ENCODE measurements around the gene LARP1. TPM values are rescaled to one million over a fixed set of nuclear protein-coding genes. Genes with fewer than 3 reads are reported as not detected.
"Not testable (repeated sequence)": the region's sequence is repeated elsewhere in the genome, so short reads cannot be mapped to it uniquely, and the experiment has no call there.

LARP1 gene
- total RNA-seq, 1 experiment from 2014 or later = 290 TPM

DNA sequence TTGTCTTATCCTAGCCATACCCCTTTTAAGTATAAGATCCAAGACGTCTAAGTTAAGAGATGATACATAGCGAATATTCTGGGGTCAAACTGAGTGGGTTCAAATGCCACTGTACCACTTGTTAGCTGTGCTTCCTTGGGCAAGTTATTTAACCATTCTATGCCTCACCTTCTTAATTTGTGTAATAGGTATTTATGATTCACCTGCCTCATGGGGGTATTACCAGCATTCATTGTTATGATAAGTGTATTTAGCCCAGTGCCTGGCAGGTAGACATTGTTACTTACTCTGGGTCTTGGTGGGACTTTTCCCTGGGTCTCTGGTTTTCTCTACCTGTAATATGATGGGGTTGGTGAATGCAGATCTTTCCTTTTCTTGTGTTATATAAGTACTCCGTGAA lies 3.8 kb downstream of the LARP1 start:
- no peaks in the 10 kb centered on the region for H3K9me2 ChIP-seq (ENCODE audit: insufficient read depth)
- H3K4me3 ChIP-seq = peak overlapping the region; percentile 46; the same call in 1 of the 2 replicates
- peak in 1 of 2 experiments; percentile 50 for DNase-seq
- TF ChIP-seq, protein P1, sequence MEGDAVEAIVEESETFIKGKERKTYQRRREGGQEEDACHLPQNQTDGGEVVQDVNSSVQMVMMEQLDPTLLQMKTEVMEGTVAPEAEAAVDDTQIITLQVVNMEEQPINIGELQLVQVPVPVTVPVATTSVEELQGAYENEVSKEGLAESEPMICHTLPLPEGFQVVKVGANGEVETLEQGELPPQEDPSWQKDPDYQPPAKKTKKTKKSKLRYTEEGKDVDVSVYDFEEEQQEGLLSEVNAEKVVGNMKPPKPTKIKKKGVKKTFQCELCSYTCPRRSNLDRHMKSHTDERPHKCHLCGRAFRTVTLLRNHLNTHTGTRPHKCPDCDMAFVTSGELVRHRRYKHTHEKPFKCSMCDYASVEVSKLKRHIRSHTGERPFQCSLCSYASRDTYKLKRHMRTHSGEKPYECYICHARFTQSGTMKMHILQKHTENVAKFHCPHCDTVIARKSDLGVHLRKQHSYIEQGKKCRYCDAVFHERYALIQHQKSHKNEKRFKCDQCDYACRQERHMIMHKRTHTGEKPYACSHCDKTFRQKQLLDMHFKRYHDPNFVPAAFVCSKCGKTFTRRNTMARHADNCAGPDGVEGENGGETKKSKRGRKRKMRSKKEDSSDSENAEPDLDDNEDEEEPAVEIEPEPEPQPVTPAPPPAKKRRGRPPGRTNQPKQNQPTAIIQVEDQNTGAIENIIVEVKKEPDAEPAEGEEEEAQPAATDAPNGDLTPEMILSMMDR (conservative IDR thresholded peaks at IDR 0.05) = no peak
- no peak for TF ChIP-seq EZH2 (IDR thresholded peaks at IDR 0.05; ENCODE audit: low read depth)
- H3F3A ChIP-seq (ENCODE audit: insufficient read depth, low read depth) = 0 out of 2 replicates have a peak, but pooled peaks cover 2% of the 10 kb centered on the region
- 0 out of 2 replicates have a peak overlapping the region, but pooled peaks have one; percentile 3 for H3K27ac ChIP-seq
- peaks cover 71% of the 10 kb centered on the region for H4K20me1 ChIP-seq (ENCODE audit: insufficient read depth)
- H3K9me3 ChIP-seq (ENCODE audit: insufficient read depth, low read depth) = no peaks in the 10 kb centered on the region
- H3K79me2 ChIP-seq (ENCODE audit: low read depth) = peaks cover 89% of the 10 kb centered on the region
- H3K27me3 ChIP-seq (ENCODE audit: insufficient read depth, low read depth) = no peaks in the 10 kb centered on the region
- H3K36me3 ChIP-seq (ENCODE audit: low read depth) = 0 out of 2 replicates have a peak, but pooled peaks cover 5% of the 10 kb centered on the region
- no TSS peak for BruUV-seq (replicated peaks)
- ChIA-PET CTCF (no interaction called here), POLR2A (ENCODE audit: unreplicated experiment) (no interaction called here)
- intact Hi-C loops (cut with micrococcal nuclease; ENCODE audit: unreplicated experiment) = loop anchor here (5.0 kb wide), 1 partner anchor 312 kb away; the partner anchor contains the start of gene SAP30L
- H3K4me1 ChIP-seq (replicated peaks; ENCODE audit: insufficient read depth) = peaks cover 44% of the 10 kb centered on the region
- H2AFZ ChIP-seq = no peak overlapping the region
- peak overlapping the region; percentile 94 for H3K4me2 ChIP-seq

DNA sequence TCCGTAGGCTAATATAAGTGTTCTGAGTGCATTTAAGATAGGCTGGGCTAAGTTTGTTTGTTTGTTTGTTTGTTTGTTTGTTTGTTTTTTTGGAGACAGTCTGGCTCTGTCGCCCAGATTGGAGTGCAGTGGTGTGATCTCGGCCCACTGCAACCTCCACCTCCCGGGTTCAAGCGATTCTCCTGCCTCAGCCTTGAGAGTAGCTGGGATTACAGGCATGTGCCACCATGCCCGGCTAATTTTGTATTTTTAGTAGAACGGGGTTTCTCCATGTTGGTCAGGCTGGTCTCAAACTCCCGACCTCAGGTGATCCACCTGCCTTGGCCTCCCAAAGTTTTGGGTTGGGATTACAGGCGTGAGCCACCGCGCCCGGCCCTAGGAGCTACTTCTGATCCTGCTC lies 4.7 kb downstream of the LARP1 start:
- intact Hi-C loops (cut with micrococcal nuclease; ENCODE audit: unreplicated experiment) = loop anchor here (5.0 kb wide), 2 partner anchors 177 to 313 kb away; partner anchors contain the start of genes GEMIN5 and SAP30L
- H3K4me1 ChIP-seq (replicated peaks; ENCODE audit: insufficient read depth) = peaks cover 40% of the 10 kb centered on the region
- H3F3A ChIP-seq (ENCODE audit: insufficient read depth, low read depth); POLR2A ChIA-PET (ENCODE audit: unreplicated experiment); H3K9me2 ChIP-seq (ENCODE audit: insufficient read depth); CTCF ChIA-PET; H3K9me3 ChIP-seq (ENCODE audit: insufficient read depth, low read depth); H3K27ac ChIP-seq; H3K27me3 ChIP-seq (ENCODE audit: insufficient read depth, low read depth); H3K36me3 ChIP-seq (ENCODE audit: low read depth); H2AFZ ChIP-seq; H3K4me3 ChIP-seq; DNase-seq: not testable (repeated sequence)
- H3K79me2 ChIP-seq (ENCODE audit: low read depth) = peaks cover 94% of the 10 kb centered on the region
- TSS peak; percentile 3 for BruUV-seq (replicated peaks)
- peaks cover 80% of the 10 kb centered on the region for H4K20me1 ChIP-seq (ENCODE audit: insufficient read depth)
- peak overlapping the region; percentile 94 for H3K4me2 ChIP-seq

DNA sequence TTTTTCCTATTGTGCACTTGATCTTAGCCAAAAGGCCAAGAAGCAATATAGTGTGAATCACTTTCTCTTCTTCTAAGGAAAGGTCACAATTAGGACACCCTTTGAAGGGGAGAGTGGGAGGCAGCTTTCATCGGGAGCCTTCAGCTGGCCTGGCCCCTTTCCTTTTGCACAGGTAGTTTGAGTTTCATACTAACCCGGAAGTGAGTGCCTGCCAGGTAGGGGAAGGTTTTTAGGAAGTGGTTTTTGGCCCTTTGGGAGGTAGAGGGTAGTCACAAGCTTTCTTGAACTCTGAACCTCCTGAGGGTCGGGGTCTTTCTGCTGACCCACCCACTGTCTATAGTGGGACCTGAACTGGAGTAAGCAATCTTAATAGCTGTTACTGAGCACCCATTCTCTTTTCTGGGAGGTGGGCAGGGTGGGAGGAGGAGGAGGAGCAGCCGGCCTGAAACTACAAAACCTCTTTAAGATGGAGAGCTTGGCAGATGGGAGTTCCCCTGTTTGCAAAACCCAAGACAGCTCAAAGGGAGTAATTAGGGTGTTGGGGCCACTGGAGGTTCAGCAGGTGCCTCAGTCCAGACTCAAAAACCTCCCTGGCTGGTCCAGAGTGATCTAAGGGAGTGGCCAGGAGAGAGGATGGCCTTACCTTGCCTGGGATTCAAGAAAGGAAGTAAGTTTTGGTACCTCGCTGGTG lies 6.0 kb downstream of the LARP1 start:
- Histone ChIP-seq H3K9me3 (ENCODE audit: insufficient read depth, low read depth) (no peaks in the 10 kb centered on the region), H3K27ac (peak overlapping the region; percentile 24; the same call in 1 of the 2 replicates), H3K27me3 (ENCODE audit: insufficient read depth, low read depth) (no peaks in the 10 kb centered on the region), H3K9me2 (ENCODE audit: insufficient read depth) (no peaks in the 10 kb centered on the region), H4K20me1 (ENCODE audit: insufficient read depth) (peaks cover 93% of the 10 kb centered on the region), H3K79me2 (ENCODE audit: low read depth) (peaks cover 98% of the 10 kb centered on the region), H3K4me2 (peak overlapping the region; percentile 94), H3F3A (ENCODE audit: insufficient read depth, low read depth) (no peaks in the 10 kb centered on the region), H3K4me3 (no peak overlapping the region), H3K4me1 (replicated peaks; ENCODE audit: insufficient read depth) (peaks cover 40% of the 10 kb centered on the region), H2AFZ (no peak overlapping the region), H3K36me3 (ENCODE audit: low read depth) (0 out of 2 replicates have a peak, but pooled peaks cover 9% of the 10 kb centered on the region)
- ChIA-PET CTCF (interaction anchor here (0.6 kb wide), 1 partner anchor 113 kb away, joined by 3 read pairs; no protein-coding TSS in a partner anchor), POLR2A (ENCODE audit: unreplicated experiment) (no interaction called here)
- no TSS peak for BruUV-seq (replicated peaks)
- TF ChIP-seq EZH2 (IDR thresholded peaks at IDR 0.05; ENCODE audit: low read depth) = no peak
- TF ChIP-seq, protein P1 (conservative IDR thresholded peaks at IDR 0.05) = no peak
- DNase-seq = no peak
- intact Hi-C loops (cut with micrococcal nuclease; ENCODE audit: unreplicated experiment) = loop anchor here (5.0 kb wide), 1 partner anchor 176 kb away; the partner anchor contains the start of gene GEMIN5
